CD4-positive, alpha-beta T cell treated with Interleukin-6 for 4 hours (primary cell): ENCODE results near the gene FTCDNL1.
A peak's percentile ranks its signal among the peaks of the same experiment; 100 is the strongest.

Experiments
- DNase-seq: peaks from one replicate; pipeline ENCODE4 v3.0.0-alpha.2; 2020; ENCODE audit warnings: mixed read lengths

The FTCDNL1 gene

DNA sequence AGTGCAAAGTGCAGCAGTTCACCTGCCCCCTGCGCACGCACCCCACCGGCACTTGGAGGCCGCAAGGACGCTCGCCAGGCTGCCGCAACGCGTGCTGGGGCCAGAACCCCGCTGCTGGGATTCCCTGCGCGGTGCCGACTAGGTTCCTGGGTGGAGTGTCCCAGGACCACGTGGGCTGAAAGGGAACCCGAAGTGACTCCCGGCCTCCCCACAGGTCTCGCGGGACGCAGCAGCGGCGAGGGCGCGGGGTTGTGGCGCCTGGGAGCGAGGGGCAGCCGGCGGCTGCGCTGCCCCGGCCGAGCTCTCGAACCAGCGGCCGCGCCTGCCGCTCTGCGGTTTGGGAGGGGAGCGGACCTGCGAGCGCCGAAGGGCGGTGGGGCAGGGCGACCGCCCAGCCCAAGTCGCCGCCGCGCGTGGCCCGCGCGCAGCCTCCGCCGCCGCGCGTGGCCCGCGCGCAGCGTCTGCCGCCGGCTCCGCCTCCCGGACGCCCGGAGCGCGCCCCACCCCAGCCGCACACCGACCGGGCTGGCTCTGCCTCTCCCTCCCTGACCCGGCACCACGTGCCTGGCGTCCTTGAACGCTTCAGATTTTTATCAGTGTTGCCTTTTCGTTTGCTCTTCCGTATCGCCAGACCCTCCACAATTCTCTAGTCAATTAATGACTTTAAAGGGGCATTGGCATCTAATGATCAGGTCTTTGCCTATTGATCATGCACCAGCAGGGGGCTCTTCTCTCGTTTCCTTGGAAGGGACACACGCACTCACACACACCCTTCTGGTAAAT lies at the start of gene FTCDNL1:
Gene FTCDNL1, minus strand, starts transcription at position 475 of the 783 bp plus-strand sequence. CDS start 2,230 bp downstream, outside the sequence.
- DNase-seq, result peak; percentile 71

DNA sequence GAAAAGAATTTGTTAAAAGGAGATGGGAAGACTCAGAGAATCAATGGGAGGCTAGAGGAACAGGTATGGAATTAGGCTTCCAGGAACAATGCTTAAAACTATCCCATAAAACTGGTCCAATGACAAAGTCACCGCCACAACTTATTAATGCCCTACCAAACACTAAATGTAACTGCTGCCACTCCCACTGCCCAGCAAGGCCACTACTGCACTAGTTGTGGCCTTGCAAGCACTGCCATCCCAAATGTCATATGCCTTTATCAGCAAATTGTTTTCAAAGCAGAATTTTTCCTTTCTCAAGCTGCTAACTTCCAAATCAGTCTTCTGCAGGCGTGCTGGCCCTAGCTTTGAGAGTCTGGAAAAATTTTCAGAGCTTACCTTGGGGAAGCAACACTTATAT lies 45.6 kb upstream of the FTCDNL1 start:
- no peak for DNase-seq

DNA sequence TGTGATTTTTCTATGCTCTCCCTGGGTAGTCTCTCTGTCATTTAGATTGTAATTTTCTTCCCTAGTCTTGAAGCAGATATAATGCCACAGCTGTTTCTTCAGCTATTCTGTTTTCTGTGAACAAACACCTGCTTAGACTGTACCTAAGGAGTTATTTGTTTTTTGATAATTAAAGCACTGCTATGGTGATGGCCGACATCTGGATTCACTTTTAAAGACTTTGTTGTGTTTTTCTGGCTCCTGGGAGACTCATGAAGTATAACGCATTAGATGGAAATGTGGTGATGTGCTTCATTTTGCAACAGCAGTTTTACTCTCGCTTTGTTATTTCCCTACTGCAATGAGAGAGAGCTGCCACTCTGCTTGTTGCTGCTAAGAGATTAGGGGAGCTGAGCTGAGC lies 44.4 kb upstream of the FTCDNL1 start:
- DNase-seq, result no peak

DNA sequence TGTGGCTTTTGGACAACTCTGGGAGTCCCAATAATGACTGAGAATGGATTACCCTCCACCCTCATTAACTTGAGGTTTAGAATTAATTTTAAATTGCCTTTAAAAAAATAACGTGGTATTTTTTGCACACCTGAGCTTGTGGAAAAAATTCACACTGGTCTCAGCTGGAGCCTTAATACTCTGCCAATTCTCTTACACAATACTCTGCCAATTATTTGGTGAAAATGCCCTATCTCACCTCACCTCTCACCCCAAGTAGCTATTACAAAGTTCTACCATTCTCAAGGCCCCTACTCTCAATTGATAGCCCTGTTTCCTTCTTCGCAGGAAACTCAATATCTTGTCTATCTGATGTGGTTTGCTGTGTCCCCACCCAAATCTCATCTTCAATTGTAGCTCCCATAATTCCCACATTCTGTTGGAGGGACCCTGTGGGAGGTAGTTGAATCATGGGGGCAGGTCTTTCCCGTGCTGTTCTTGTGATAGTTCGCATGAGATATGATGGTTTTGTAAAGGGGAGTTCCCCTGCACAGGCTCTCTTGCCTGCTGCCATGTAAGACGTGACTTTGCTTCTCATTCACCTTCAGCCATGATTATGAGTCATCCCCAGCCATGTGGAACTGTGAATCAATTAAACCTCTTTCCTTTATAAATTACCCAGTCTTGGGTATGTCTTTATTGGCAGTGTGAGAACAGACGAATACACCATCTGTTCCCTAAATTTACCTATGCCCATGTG lies 32.7 kb upstream of the FTCDNL1 start:
- no peak for DNase-seq

DNA sequence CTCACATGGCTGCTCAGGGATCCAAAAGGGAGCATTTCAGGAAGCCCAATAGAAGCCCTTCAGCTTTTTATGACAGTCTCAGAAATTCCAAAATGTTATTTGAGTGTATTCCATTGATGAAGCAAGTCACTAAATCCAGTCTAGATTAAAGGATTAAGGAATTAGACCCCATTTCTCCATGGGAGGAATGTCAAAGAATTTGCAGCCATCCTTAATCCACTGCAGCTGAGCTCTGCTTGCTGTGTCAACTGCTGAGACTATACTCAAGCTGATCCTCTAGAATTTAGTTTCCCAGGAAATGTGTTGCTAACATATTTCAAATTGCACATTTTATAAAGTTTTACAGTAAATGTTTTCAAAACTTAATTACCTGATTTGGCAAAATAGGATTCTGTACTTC lies 31.7 kb upstream of the FTCDNL1 start:
- DNase-seq, result no peak

DNA sequence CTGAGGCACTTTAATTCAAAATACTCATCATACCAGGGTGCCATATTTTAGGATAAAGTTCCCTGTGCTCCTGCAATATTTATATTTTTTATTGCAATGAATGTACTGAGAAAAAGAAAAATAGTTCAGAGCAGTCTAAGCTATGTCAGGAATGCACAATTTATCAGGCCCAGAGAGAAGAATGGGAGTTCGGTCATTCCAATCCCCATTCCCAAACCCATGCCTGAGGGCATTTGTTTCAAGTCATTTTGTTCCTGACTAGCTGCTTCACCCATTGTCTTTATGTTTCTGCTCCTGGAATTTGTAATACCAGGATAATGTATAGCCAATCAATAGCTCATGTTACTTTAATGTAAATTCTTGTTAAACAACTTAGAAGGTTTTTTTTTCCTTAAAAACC lies 24.4 kb upstream of the FTCDNL1 start:
- DNase-seq, result no peak

DNA sequence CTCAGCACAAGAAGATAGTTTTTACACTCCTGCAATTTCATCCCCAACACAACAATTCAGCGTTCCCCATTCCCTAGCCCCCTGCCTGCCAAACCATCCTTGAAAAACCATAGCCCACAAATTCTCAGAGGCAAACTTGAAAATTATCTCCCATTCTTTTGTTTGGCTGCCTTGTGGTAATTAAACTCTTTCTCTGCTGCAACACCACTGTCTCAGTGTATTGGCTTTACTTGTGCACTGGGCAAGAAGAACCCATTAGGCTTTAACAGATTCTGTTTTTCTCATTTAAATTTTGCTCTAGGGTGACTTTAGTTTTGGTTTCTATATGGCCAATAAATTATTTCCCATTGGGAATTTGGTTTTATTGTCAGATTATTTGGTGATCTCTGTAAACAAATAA lies 23.2 kb upstream of the FTCDNL1 start:
- no peak for DNase-seq

DNA sequence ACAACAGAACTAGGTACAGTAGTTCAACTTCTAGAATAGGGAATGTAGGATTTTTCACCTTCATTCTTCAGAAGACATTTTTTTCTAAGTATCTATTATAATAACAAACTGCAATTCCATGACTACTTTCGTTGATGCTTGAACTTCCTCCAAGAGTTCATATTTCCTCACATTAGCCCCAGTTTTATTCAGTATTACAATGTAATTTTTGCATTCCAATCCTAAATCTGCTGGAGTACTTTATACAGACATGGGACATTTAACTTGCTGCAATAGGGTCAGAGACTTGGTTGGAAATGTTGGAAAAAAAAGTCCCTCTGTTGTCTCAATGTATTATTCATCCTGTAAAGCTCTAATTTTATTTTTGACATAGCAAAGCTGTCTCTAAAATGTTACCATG lies 19.6 kb upstream of the FTCDNL1 start:
- no peak for DNase-seq

DNA sequence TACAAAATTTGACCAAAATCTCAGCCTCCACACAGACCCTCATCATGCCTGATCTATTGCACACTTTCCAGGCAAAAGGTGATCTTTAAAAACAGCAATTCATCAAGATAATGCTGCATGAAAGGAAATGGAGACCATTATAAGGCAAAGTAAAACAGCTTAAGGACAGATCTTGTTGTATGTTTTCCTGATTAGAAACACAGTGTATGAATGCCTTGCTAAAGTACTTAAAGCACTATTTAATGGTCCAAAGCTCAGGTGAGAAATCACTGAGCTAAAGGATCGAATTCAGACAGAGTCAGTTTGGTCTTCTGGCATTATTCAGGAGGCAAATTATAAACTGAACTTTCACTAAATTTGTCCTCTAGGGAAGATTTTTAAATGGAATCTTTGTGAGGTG lies 18.7 kb upstream of the FTCDNL1 start:
- DNase-seq, result no peak

DNA sequence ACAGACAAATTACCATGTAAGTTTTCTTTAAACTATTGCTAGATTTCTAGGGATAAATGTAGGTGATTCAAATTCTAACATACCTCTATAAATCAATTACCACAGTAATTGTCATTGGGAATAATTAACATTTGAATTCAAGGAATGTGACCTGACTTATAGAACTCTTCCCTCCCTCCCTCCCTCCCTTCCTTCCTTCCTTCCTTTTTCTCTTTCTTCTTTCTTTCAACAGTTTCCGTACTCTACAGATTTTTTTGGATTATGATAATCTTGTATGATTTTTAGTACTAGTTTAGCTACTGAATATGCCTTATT lies 18.2 kb upstream of the FTCDNL1 start:
- DNase-seq, result no peak

DNA sequence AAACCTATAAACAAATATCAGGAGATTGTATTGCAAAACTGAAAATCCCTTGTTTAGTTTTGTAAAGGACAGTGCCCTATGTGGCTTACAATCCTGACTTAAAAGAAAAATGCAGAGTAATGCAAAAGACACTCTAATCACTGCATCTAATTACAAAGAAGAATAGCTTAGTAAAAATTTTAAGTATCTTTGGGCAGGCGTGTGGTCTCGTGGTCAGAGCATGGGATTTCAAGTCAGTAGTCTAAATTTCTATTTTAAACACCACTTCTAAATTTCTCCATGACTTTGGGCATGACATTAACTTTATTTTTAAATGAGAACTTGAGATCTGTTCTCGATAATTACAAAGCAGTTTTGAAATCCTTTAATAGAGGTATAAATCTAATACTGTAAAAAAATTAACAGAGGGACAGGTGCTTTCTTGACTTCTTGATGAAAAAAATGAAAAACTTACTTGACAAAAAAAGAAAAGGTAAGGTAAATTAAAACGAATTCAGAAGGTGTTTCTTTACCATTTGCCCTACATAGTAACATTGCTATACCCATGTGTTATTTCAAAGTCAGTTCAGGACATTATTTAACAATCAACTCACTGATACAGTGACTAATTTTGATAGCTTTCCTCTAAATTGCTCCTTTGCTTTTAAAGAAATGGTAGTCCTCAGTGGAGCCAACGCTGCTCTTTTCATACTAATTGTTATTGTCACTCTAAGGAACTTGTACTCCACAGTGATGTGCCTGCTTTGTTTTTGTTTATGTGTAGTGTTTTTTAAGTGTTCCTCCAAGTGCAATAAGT lies 17.6 kb upstream of the FTCDNL1 start:
- DNase-seq, result no peak

DNA sequence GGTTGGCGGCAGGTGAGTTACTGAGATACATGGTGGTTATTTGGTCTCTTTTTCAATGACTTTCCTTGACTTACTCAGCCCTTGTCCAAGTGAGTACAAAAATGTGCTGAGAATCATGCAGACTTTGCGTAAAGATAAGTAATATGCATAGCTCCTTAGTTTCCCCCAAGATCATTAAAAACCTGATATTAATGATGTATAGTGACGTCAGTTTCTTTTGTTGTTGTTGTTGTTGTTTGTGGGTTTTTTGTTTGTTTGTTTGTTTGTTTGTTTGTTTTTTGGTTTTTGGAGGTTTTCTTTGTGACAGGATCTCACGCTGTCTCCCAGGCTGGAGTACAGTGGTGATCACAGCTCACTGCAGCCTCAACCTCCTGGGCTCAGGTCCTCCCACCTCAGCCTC lies 14.9 kb upstream of the FTCDNL1 start:
- DNase-seq, result no peak

DNA sequence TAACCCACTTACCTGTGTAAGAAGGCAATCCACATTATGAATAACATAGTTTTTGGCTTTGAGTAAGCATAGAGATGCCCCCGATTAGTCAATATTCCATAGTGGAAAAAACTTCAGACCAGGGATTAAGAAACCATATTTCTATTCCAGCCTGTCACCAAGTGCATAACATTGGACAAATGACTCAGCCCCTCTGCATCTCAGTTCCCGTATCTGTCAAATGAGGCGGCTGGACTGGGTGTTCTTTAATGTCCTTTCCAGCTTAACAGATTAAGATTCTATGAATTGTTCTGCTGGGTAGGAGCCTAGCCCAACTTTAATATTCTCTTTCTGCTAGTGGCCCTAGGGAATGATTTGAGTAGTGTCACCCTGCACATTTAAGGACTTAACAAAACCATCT lies 11.8 kb upstream of the FTCDNL1 start:
- no peak for DNase-seq

DNA sequence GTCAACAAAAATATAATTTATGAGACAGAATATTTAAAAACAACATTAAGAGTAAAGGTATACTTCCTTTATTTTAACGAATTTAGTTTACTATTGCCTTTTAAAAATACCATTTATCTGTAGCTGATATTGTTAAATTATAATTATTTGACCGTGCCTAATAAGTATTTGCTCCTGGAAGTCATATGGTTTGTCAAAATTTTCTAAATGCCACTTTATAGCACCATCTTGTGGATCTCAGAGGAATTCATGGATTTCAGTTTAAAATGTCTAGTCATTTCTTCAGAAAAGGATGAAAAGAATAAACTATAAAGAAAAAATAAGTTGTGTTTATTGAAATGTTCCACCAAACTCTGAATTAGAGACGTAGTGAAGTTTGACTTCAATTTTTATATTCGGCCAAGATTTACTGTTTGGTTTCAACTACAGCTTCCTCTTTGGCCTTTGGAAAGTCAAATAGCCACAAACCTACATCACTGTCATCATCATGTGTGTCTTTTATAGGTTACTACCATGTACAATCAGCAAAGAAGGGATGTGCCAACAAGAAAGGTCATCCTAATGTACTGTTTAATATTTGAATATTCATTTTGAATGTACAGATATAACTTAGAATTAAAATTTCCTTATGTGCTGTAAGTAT lies 10.3 kb upstream of the FTCDNL1 start:
- DNase-seq, result no peak

DNA sequence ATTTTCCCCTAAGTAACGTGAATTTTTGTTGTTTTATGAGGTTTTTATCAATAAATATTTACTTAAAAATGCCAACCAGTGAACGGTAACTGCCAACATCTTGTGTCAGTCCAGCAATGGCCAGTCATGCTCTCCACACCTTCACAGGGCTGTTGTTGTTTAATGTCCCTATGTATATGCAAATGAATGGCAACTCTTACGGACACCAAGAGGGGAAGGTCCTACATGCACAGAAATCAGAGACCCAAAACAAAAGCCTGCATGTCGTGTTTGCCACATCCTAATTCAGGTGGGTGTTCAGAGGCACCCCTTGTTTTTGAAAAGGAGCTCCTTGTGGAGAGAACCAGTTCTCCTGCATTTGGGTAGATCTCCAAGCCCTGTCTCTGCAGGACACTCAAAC lies 4.8 kb upstream of the FTCDNL1 start:
- no peak for DNase-seq

DNA sequence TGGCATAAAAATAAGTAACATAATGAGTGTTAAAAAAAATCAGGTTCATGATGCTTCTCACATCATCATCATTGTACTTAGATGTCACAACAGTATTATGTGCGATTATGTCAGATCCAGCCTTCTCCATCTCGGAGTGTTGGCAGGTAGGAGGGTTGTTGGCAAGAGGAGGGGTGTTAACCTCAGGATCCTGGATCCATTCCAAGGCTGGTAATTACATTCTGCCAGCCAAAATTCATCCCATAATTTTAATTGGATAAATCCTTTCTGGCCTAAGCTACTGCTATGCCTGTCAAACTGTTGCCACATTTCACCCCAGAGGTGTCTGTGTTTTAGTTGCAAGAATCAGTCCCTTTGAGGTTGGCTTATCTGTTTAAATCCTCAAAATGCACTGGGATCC lies 891 bp upstream of the FTCDNL1 start:
- no peak for DNase-seq

DNA sequence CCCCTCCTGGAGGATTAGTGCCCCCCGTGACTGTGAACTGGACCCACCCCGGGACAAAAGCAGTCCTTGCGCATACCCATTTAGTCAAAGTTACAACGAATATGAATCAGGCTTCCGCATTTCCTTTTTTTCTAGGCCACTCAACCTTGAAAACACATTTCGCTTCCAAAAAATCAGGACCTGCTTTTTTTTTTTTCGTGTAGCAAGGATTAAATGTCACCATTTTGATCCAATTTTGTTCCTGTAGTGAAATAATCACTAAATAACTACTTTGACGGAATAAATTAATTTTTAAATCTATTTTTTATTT lies 464 bp upstream of the FTCDNL1 start:
- no peak for DNase-seq

DNA sequence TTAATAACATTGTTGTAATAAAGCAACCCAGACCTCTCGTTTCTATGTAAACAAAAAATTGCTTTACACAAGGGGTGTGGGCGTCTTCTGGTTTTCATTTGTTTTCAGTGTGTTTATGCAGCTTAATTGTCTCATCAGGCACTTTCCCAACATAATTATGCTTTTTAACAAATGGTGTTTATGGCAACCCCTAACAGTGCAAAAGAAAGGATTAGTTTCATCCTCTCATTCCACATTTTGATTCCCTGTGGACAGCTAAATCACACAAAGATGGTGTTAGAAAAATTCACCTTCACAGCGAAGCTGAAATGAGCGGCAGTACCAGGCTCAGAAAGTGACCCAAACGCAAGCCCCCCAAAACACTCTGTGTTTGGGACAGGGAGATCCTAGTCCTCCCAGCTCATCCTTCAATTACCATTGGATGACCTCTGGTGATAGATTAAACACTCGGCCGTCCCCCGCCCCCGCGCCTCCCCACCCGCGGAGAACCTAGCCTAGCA lies 724 bp downstream of the FTCDNL1 start:
- DNase-seq, result no peak

DNA sequence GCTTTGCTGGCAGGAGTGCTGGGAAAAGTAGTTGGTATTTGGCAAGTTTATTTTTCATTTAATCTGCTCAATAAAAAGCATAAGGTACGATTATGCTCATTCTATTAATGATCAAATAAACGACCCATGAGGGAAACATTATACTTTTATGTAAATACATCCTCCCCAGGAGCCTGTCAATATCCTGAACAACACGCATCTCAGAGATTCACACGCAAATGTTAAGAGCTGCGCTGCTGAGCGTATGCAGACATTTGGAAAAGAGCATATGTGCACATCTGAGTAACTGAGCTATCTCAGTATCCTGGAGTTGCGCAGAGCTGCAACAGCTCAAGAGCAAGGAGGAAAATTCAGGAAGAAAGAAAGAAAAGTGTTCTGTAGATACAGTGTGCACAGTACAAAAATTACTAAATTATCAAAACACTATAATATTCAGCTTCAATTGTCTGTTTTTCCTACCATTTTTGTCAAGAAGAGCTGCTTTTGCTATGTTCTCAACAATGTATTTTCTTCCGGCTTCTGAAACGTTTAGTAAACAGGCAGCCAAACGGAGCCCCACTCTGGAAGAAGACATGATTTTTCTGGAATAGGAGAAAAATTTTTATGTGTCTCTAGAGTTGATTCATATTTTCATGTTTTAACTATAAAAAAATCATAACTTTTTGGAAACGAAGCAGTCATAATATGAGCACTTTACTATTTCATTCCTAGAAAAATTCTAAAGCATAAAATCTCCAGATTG lies 2.4 kb downstream of the FTCDNL1 start:
- DNase-seq, result no peak

DNA sequence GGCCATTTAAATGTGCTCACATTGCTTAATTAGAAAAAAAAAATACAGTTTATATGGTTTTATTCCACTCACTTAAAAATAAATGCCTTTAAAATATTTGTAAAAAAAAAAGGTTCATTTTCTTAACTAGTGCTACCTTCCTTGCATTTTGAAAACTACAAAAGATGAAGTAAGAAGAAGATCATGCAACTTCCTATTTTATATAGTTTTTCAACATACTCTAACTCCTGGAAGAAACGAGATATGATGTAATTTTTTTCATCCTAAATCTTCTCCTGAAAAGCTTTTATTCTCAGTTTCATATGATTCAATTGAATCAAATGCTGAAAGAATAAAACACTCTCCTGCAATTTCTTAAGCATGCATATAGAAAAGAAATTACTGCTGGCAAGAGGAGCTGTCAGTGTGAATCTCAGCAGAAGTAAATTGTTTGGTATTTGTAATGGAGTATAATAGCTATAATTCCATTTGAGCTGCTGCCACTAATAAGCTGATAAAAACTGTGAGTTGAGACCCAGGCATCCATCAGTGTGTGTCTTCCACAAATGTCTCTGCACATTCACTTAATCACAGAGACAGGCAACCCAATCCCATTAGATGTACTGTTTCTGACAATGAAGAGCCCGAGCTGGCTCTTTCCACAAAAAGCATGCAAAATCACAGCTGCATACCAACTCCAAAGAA lies 3.7 kb downstream of the FTCDNL1 start:
- no peak for DNase-seq

DNA sequence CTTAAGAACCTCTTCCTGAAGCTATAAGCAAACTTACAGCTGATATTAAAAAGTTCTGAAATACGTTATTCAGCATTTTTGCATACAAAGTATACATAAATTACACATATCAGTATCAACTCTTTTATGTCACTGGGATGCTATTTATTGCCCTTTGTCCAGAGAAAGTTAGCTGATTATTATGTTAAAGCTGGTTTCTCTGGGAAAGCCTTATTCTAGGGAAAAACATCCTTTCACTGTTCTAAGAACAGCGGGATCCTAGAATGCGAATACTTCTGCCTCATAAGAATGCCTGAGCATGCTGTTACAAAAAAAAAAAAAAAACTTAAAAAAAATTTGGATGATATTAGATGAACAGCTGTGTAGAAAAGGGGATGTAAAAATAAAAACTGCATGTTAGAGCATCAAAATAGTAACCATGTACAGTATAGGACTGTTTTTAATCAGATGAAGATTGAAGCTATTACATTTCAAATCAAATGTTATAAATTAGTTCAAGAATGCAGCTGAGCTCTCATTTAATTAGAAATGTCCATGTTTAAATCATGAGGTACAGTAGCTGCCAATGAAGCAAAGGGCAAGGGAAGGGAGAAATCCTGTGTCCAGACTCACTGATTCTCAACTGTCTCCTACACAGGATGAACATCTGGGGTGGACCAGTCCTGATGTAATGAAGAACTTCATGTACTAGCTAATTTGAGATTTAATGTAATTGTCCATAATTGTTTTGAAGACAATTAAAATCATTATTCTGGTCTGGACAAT lies 8.2 kb downstream of the FTCDNL1 start:
- no peak for DNase-seq
